Lower lobe of right lung (tissue), 2 donors: ENCODE measurements around the gene RASSF7. TPM values are rescaled to one million over a fixed set of nuclear protein-coding genes. Genes with fewer than 3 reads are reported as not detected.

Experiments
- ATAC-seq, 2 donors: fragments of 200-7000 bp; cut with Tn5 transposase; one replicate each; pipeline ENCODE4 v1.9.1; 2020 to 2022; ENCODE audit warnings: mild to moderate bottlenecking in 2 of 2, moderate library complexity in 2 of 2
- DNase-seq: peaks from one replicate; pipeline ENCODE4 v3.0.0-alpha.2; 2020
- H3K27ac ChIP-seq: fragments of 200-600 bp; one replicate; pipeline ENCODE4 v1.8.0; 2022
- H3K27me3 ChIP-seq: fragments of 200-600 bp; one replicate; pipeline ENCODE4 v1.8.0; 2022; ENCODE audit warnings: low read depth
- H3K36me3 ChIP-seq: fragments of 200-600 bp; one replicate; pipeline ENCODE4 v1.8.0; 2022; ENCODE audit warnings: mild to moderate bottlenecking
- H3K4me1 ChIP-seq: fragments of 200-600 bp; one replicate; pipeline ENCODE4 v1.8.0; 2022
- H3K4me3 ChIP-seq: fragments of 200-600 bp; one replicate; pipeline ENCODE4 v1.8.0; 2022; ENCODE audit warnings: mild to moderate bottlenecking
- H3K9me3 ChIP-seq: fragments of 200-600 bp; one replicate; pipeline ENCODE4 v1.8.0; 2022
- intact Hi-C: fragments of 100-400 bp; cut with DNase I; formaldehyde crosslinking; loops from one replicate; pipeline ENCODE4 v1.11.0; 2022
- total RNA-seq: library from RNA; stranded (reverse); fragmentation: NEBNext Ultra II Directional; extraction: Animal tissue kit (Norgen Biotek cat#: 25700); gene quantifications from one replicate; pipeline ENCODE4 v1.2.1, GENCODE V29; 2021
- TF ChIP-seq, protein P1 (sequence below): fragments of 200-600 bp; IDR thresholded peaks from one replicate; pipeline ENCODE4 v1.8.0; 2022; ENCODE audit warnings: antibody characterized with exemption, mild to moderate bottlenecking
- donor health status: DM: no; HTN: yes; CAD: no; lungs with severe emphysema.

Gene RASSF7
- total RNA-seq, 1 donor from 2014 or later = 71.5 TPM

DNA sequence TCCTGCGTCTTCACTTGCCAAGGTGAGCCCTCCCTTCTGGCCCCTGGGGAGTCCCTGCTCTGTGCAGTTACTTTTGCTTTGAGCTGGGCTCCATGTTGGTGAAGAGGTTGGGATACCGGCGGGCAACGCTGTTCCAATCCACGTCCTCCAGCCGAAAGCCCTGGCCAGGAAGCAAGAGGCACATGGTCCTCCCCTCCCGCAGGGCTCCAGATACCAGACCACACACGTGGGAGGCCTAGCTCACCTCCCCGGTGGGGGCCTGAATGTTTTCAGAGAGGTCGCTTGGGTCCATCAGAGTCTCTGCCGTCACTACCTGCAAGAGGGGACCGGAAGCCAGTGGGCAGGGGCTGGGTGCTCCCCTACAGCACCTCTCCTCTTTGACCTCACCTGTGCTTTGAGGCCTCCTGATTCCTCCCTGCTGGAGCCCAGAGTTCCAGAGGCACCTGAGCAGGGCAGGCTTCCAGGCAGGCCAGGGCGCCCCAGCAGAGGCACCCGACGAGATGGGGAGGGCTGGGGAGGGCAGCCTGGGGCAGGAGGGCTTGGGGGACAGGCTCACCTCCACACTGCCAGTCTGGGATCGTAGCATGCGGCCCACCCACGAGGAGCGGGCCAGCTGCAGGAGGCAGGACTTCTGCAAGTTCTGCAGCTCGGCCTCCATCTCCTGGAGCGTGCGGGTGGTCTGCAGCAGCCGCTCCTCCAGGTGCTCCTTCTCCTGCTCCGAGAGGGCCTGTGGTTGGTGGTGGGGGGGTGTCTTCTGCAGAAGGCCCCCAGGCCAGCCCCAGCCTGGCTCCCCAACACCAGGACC, 3.2 kb upstream of the RASSF7 start:
- no peaks in the 10 kb centered on the region for H3K36me3 ChIP-seq
- H3K27ac ChIP-seq = no peak overlapping the region
- peaks cover 38% of the 10 kb centered on the region for H3K4me1 ChIP-seq
- no peak for DNase-seq
- intact Hi-C loops = no loop called here
- TF ChIP-seq, protein P1, sequence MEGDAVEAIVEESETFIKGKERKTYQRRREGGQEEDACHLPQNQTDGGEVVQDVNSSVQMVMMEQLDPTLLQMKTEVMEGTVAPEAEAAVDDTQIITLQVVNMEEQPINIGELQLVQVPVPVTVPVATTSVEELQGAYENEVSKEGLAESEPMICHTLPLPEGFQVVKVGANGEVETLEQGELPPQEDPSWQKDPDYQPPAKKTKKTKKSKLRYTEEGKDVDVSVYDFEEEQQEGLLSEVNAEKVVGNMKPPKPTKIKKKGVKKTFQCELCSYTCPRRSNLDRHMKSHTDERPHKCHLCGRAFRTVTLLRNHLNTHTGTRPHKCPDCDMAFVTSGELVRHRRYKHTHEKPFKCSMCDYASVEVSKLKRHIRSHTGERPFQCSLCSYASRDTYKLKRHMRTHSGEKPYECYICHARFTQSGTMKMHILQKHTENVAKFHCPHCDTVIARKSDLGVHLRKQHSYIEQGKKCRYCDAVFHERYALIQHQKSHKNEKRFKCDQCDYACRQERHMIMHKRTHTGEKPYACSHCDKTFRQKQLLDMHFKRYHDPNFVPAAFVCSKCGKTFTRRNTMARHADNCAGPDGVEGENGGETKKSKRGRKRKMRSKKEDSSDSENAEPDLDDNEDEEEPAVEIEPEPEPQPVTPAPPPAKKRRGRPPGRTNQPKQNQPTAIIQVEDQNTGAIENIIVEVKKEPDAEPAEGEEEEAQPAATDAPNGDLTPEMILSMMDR = no peak
- no peak for ATAC-seq
- peaks cover 63% of the 10 kb centered on the region for H3K27me3 ChIP-seq
- H3K4me3 ChIP-seq = no peak overlapping the region
- H3K9me3 ChIP-seq = no peaks in the 10 kb centered on the region

DNA sequence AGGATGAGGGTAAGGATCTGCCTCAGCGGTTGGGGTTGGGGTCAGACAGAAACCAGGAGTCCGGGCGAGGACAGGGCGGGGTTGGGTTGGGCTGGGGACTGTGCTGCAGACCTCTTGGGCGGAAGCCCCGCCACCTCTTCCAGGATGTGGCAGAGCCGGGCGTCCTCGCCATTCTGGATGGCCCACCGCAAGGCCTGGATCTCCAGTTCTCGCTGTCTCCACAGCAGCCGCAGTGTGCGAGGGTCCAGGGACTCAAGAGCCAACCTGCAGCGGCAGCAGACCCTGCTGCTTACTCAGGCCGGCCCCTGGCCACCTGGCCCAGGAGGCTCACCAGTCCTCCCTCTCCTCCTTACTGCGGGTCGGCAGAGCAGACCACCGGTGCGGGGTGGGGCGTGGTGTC, 2.3 kb upstream of the RASSF7 start:
- H3K4me3 ChIP-seq = no peak overlapping the region
- intact Hi-C loops = no loop called here
- H3K4me1 ChIP-seq = peaks cover 46% of the 10 kb centered on the region
- ATAC-seq (no peak), DNase-seq (no peak)
- H3K36me3 ChIP-seq = peaks cover 7% of the 10 kb centered on the region
- TF ChIP-seq, protein P1 = no peak
- H3K27me3 ChIP-seq = peaks cover 54% of the 10 kb centered on the region
- H3K9me3 ChIP-seq = no peaks in the 10 kb centered on the region
- no peak overlapping the region for H3K27ac ChIP-seq

DNA sequence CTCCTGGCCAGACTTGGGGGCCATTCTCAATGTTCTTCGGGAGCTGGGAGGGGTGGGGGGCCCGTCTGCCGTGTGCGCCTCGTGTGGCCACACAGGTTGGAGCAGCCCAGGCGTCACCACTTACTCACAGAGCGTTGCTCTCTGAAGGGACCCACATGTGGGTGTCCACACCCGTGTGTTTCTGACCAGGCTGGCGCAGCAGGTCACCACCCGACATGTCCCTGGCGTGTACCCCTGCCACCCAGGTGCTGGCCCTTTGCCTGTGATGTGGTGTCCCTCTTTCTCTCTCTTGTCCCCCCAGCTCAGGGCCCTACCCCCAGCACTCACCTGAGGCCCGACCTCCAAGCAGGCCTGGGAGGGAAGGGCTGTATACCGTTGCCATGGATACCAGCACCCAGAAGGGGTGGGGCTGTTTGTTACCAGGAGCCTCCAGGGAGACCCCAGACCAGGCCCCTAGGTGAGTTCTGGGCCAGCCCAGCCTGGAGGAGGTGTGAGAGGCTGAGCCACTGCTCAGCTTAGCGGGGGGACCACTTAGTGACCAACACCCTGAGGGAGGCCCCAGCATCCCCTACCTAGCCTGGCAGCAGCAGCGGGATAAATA, 1.6 kb upstream of the RASSF7 start:
- TF ChIP-seq, protein P1 = no peak
- intact Hi-C loops = no loop called here
- peaks cover 48% of the 10 kb centered on the region for H3K27me3 ChIP-seq
- DNase-seq = no peak
- ATAC-seq = no peak
- H3K9me3 ChIP-seq = no peaks in the 10 kb centered on the region
- peaks cover 52% of the 10 kb centered on the region for H3K4me1 ChIP-seq
- peaks cover 7% of the 10 kb centered on the region for H3K36me3 ChIP-seq
- H3K27ac ChIP-seq = no peak overlapping the region
- H3K4me3 ChIP-seq = no peak overlapping the region

DNA sequence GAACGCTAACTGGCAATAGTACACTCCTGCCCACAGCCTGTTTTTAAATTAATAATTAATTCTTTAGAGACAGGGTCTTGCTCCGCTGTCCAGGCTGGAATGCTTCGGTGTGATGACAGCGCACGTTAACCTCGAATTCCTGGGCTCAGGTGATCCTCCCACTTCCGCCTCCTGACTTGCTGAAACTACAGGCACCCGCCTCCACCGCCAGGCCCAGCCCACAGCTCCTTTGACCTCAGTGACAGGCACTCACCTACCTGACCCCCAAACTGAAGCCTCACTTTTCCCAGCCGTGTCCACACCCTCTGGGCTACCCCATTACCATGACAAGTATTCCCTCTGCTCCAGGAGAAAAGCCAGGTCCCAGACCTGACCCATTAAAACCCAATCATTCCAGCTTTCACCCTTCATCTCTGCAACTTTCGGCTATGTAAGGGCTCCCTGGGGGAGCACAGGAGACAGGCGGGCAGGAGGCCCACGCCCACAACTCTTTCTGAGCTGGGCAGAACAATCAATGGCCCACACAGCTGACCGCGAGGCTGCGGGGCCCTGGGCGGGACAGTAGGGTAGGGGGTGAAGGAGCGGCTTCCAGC, 962 bp upstream of the RASSF7 start:
- intact Hi-C loops = no loop called here
- peaks cover 49% of the 10 kb centered on the region for H3K4me1 ChIP-seq
- TF ChIP-seq, protein P1 = no peak
- H3K27ac ChIP-seq = peak overlapping the region; percentile 89
- no peak for ATAC-seq
- peaks cover 41% of the 10 kb centered on the region for H3K27me3 ChIP-seq
- H3K36me3 ChIP-seq = peaks cover 7% of the 10 kb centered on the region
- no peaks in the 10 kb centered on the region for H3K9me3 ChIP-seq
- peak overlapping the region; percentile 73 for H3K4me3 ChIP-seq
- DNase-seq = no peak

DNA sequence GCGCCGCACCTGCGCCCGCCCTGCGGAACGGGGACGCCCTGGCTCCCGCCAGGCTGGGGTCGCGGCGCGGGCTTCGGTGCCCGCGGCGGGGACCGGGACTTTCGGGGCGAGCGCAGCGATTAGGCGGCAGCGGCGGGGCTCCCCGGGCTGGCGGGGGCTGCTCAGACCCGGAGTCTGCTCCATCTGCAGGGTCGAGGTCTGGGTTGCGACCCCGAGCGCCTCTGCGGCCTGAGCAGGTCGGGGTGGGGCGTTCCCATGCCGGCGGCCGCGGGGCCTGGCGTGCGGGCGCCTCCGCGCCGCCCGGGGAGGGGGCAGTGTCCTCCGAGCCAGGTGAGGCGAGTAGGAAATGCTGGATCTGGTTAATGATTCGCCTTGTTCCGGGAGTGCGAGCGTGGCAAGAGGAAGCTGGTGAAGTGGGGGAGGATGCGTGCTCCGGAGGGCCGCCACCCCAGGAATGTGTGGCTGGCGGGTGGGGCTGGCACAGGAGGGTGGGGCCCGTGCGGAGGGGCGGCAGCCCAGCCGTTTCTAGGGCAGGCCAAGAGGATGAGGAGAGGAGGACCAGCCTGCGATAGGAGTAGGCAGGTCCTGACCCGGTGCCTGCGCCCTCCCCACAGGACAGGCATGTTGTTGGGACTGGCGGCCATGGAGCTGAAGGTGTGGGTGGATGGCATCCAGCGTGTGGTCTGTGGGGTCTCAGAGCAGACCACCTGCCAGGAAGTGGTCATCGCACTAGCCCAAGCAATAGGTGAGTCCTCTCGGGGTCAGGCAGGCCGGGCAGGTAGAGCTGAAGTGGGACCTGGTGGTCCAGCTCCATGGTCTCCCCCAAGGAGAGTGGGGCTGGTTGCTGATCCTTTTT, 606 bp downstream of the RASSF7 start:
- peaks cover 27% of the 10 kb centered on the region for H3K27me3 ChIP-seq
- peak overlapping the region; percentile 91 for H3K27ac ChIP-seq
- ATAC-seq (peak; percentile 76 to 77), DNase-seq (peak; percentile 90)
- peak overlapping the region; percentile 73 for H3K4me3 ChIP-seq
- peaks cover 7% of the 10 kb centered on the region for H3K36me3 ChIP-seq
- no peaks in the 10 kb centered on the region for H3K9me3 ChIP-seq
- TF ChIP-seq, protein P1 = no peak
- H3K4me1 ChIP-seq = peaks cover 40% of the 10 kb centered on the region
- intact Hi-C loops = no loop called here
